Ovary (tissue), 9 donors: ENCODE measurements around the gene RSPH6A. TPM values are rescaled to one million over a fixed set of nuclear protein-coding genes. Genes with fewer than 3 reads are reported as not detected.
A peak's percentile ranks its signal among the peaks of the same experiment; 100 is the strongest.

Experiments
- DNase-seq, 5 donors: peaks; one replicate each; pipeline ENCODE4 v3.0.0-alpha.2; 2019 to 2020
- H3K27ac ChIP-seq, 2 donors: fragments of 200-600 bp; one replicate each; pipeline versions ENCODE4 v1.5.1 to v1.8.0; 2019 to 2022
- H3K27me3 ChIP-seq: fragments of 200-600 bp; one replicate; pipeline ENCODE4 v1.8.0; 2022
- H3K36me3 ChIP-seq: fragments of 200-600 bp; sonication (generic); one replicate; pipeline ENCODE4 v1.5.1; 2019
- H3K4me1 ChIP-seq: one replicate; pipeline ENCODE4 v1.8.1; 2013; ENCODE audit warnings: mild to moderate bottlenecking, moderate library complexity; ENCODE audit not compliant: insufficient read depth
- H3K4me3 ChIP-seq: fragments of 200-600 bp; sonication (generic); one replicate; pipeline ENCODE4 v1.5.1; 2017
- H3K9me3 ChIP-seq, 2 donors: fragments of 200-600 bp in 1 of 2; sonication (generic) in 1 of 2; one replicate each; pipeline versions ENCODE4 v1.5.1 to v1.8.1; 2013 to 2019; ENCODE audit warnings: mild to moderate bottlenecking in 1 of 2, moderate library complexity in 1 of 2
- EP300 ChIP-seq: sonication (generic); formaldehyde crosslinking; IDR thresholded peaks from one replicate; pipeline ENCODE4 v1.6.1; 2017; ENCODE audit warnings: antibody characterized with exemption
- POLR2A ChIP-seq: fragments of 450-650 bp; IDR thresholded peaks from one replicate; pipeline ENCODE4 v1.6.1; 2017; ENCODE audit warnings: antibody characterized with exemption, mild to moderate bottlenecking, moderate library complexity
- WGBS, 3 donors: extraction: QIAGEN DNeasy Blood & Tissue Kit in 1 of 3; methylation state at CpG; one replicate each; pipeline versions ENCODE4 v1.1.5 to v1.1.7; 2013 to 2017; 5-methylcytosine and 5-hydroxymethylcytosine counted together
- intact Hi-C, 4 donors: fragments of 100-400 bp; cut with DNase I; formaldehyde crosslinking; loops; one replicate each; pipeline versions ENCODE4 v1.11.0 to v1.15.1; 2022 to 2023
- polyA plus RNA-seq, 2 donors: library from polyadenylated mRNA; stranded (reverse); fragments of 200-250 nt in 1 of 2; fragments of 350-450 nt in 1 of 2; fragmentation: Illumina TruSeq in 1 of 2; extraction: RNeasy Lipid Tissue Mini Kit (QIAGEN cat#74804) in 1 of 2; gene quantifications; one replicate each; pipeline ENCODE4 v1.2.3, GENCODE V29; 2013 to 2014
- total RNA-seq, 7 donors: library from RNA; depleted of rRNA in 2 of 7; stranded (reverse); fragments of >200 nt in 2 of 7; fragmentation: NEBNext Ultra II Directional in 3 of 7; extraction: Animal tissue kit (Norgen Biotek cat#: 25700) in 3 of 7; gene quantifications; one replicate each; pipeline versions ENCODE4 v1.1.0 to v1.2.4, GENCODE V29; 2016 to 2023
- TF ChIP-seq, protein P1 (sequence below), 3 donors: fragments of 450-650 bp in 2 of 3; fragments of 200-600 bp in 1 of 3; IDR thresholded peaks; one replicate each; pipeline versions ENCODE4 v1.5.1 to v1.8.0; 2016 to 2022; ENCODE audit warnings: antibody characterized with exemption in 3 of 3, mild to moderate bottlenecking in 1 of 3
- donor health status: DM: no; HTN: no; CAD: no; lungs with moderate emphysema.
- donor health status: DM: no; HTN: no; CAD: no.
- donor health status: Bipolar disorder and iron deficiency.
- donor health status: DM: yes; HTN: yes; CAD: no.
- donor health status: DM: no; HTN: no; CAD: no.
- donor health status: DM: yes; HTN: yes; CAD: no.

The RSPH6A gene
- total and polyA plus RNA-seq, 9 donors: 0.13 to 0.15 TPM; not detected in 7

DNA sequence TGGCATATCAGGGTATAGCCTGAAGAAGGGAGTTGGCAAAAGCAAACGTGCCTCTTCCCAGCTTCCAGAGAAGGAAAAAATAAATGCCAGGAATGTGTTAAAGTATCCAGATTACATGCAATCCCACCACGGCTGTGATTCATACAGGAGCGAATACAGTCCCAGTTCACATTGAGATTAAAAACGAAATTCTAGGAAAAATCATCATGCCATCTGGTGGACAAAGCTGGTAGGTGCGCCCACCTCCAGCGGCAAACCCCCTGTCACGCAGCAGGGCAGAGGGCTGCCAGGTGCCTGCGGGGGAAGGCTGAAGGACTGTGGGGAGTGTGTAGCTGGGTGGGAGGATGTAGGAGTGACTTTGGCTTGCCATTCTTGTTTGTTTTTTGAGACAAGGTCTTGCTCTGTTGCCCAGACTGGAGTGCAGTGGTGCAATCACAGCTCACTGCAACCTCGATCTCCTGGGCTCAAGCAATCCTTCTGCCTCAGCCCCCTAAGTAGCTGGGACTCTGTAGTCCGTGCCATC lies 16.1 kb downstream of the RSPH6A start:
- H3K9me3 ChIP-seq: no peaks in the 10 kb centered on the region
- H3K27me3 ChIP-seq: no peaks in the 10 kb centered on the region
- intact Hi-C loops: loop anchor here in 2 of 4 donors (2.0 kb wide), 1 partner anchor 28 kb away; no protein-coding TSS in a partner anchor
- H3K4me3 ChIP-seq: no peak overlapping the region
- 2 to 3% (median 2%) methylated on average over 10 of the region's 10 CpGs for WGBS, 3 donors
- H3K27ac ChIP-seq: no peak overlapping the region
- H3K4me1 ChIP-seq: no peaks in the 10 kb centered on the region
- no peaks in the 10 kb centered on the region for H3K36me3 ChIP-seq
- peak; percentile 65 to 85 (median 80) for DNase-seq
- no peak for TF ChIP-seq POLR2A
- TF ChIP-seq, protein P1, sequence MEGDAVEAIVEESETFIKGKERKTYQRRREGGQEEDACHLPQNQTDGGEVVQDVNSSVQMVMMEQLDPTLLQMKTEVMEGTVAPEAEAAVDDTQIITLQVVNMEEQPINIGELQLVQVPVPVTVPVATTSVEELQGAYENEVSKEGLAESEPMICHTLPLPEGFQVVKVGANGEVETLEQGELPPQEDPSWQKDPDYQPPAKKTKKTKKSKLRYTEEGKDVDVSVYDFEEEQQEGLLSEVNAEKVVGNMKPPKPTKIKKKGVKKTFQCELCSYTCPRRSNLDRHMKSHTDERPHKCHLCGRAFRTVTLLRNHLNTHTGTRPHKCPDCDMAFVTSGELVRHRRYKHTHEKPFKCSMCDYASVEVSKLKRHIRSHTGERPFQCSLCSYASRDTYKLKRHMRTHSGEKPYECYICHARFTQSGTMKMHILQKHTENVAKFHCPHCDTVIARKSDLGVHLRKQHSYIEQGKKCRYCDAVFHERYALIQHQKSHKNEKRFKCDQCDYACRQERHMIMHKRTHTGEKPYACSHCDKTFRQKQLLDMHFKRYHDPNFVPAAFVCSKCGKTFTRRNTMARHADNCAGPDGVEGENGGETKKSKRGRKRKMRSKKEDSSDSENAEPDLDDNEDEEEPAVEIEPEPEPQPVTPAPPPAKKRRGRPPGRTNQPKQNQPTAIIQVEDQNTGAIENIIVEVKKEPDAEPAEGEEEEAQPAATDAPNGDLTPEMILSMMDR (IDR thresholded peaks at IDR 0.05): peak; percentile 70 to 92 (median 87)

DNA sequence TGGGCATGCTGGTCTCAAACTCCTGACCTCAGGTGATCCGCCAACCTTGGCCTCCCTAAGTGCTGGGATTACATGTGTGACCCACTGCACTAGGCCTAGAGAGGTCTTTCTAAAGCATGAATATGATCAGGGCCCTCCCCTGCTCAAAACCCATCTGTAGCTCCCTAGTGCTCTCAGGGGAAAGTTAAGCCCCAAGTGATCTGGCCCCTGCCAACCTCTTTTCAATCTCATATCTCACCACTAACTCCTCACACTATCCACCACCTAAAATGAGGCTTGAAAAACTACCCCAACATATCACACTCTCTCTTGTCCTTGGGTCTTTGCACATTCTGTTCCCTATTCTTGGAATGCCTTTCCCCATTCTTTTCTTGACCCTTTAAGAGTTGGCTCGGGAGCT lies 20.5 kb downstream of the RSPH6A start:
- WGBS, 3 donors: 76 to 79% (median 77%) methylated on average over 2 of the region's 2 CpGs
- H3K27ac ChIP-seq: no peak overlapping the region
- no peak for DNase-seq
- no peaks in the 10 kb centered on the region for H3K27me3 ChIP-seq
- intact Hi-C loops: no loop called here
- no peaks in the 10 kb centered on the region for H3K36me3 ChIP-seq
- TF ChIP-seq, protein P1 (IDR thresholded peaks at IDR 0.05): no peak
- no peak for TF ChIP-seq EP300
- no peak for TF ChIP-seq POLR2A
- H3K9me3 ChIP-seq: no peaks in the 10 kb centered on the region
- no peak overlapping the region for H3K4me3 ChIP-seq
- H3K4me1 ChIP-seq: peaks cover 6% of the 10 kb centered on the region

DNA sequence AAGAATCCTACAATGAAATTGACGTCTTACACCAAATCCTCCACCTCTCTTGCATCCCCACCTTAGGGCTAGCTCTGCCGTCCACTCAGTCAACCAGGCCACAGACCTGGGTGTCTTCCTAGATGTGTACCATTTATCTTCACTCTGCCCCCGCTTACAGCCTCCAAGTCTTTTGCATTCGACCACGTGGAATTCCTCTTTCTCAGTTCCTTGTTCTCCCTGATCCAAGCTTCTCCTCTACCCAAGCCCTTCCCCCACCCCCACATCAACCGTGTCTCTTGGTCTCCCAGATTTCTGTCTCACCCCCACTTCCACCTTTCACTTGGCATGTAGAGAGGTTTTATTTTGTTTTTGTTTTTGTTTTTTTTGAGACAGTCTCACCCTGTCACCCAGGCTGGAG lies 21.2 kb downstream of the RSPH6A start:
- H3K9me3 ChIP-seq: no peaks in the 10 kb centered on the region
- TF ChIP-seq, protein P1 (IDR thresholded peaks at IDR 0.05): no peak
- TF ChIP-seq EP300: no peak
- no peak for TF ChIP-seq POLR2A

DNA sequence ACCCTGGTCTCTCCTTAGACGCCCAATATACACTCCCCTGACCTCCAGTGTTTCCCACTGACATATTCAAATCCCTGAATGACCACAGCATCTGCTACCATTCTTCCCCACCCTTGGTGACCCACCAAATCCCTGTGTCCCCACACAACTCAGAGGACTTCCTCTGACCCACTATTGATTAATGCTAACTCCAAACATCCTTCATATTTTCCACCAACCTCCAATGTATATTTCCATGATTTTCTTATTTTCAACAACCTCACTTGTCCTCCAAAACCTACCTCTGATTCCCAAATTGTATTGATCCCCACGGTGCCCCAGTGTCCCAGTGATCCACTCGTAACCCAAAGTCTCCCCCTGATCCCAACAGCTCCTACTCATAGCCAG lies 21.9 kb downstream of the RSPH6A start:
- H3K4me3 ChIP-seq: no peak overlapping the region
- intact Hi-C loops: no loop called here

More for the DNA sequence above, 21.2 kb downstream of the RSPH6A start:
- DNase-seq: no peak
- Histone ChIP-seq H3K27ac (no peak overlapping the region), H3K27me3 (no peaks in the 10 kb centered on the region), H3K4me3 (no peak overlapping the region), H3K4me1 (peaks cover 6% of the 10 kb centered on the region), H3K36me3 (no peaks in the 10 kb centered on the region)
- intact Hi-C loops: no loop called here
- WGBS, 3 donors: 51 to 57% (median 53%) methylated on average over 6 of the region's 6 CpGs

More for the DNA sequence above, 21.9 kb downstream of the RSPH6A start:
- no peak for DNase-seq
- Histone ChIP-seq H3K4me1 (peaks cover 6% of the 10 kb centered on the region), H3K36me3 (no peaks in the 10 kb centered on the region), H3K9me3 (no peaks in the 10 kb centered on the region), H3K27me3 (no peaks in the 10 kb centered on the region), H3K27ac (no peak overlapping the region)
- TF ChIP-seq, protein P1 (IDR thresholded peaks at IDR 0.05): no peak
- TF ChIP-seq POLR2A (no peak), EP300 (no peak)
- 36 to 47% (median 40%) methylated on average over 3 of the region's 3 CpGs for WGBS, 3 donors
